NCI-H146 (cell line): Measurements from ENCODE around the gene ETV5.

ENCODE experiments used
- DNase-seq: peaks from one replicate; lab custom pipeline; 2025; lab: John Stamatoyannopoulos, UW

Gene ETV5

DNA sequence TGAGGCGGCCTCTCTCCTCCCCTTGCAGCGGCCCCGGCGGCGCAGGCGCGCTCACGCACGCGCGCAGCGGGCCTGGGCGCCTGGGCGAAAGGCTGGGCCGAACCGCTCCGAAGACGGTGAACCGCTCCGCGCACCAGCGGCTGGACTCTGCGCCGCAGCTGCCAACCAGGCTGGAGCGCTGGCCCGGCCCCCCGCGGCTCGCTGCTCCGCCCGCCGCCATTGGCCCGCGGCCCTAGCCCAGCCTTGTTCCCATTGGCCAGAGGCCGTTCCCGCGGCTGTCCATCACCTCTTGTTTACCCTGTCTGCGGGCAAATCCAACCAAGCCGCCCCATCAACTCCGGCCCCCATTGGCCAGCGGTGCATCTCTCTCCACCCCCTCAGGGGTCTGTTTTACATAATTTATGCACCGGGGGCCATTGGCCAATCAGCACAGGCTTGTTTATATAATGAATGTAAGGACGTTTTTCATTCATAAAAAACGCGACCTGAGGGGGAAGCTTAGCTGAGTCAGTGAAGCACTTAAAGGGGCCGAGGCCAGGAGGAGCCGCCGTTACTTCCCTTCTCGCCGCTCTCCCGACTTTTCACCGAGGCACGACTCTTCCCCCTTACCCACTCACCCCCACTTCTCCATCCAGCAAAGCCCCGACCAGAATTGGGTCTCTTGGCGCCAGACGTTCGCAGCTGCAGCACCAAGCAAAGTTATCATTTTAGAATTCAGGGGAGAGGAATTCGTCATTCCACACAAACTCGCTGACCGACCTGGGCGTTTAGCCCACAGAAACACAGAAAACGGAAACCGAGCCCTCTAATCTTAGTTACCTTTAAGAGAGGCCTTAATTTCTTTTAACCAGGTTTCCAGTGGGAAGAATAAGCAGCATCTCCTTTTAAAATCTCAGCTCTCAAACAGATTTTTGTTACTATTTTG is at the start of gene ETV5:
TSS of gene ETV5 (minus strand) at position 149 of the 925 bp plus-strand sequence. CDS start 3,221 bp downstream, outside the sequence.
- peak; percentile 100 for DNase-seq

DNA sequence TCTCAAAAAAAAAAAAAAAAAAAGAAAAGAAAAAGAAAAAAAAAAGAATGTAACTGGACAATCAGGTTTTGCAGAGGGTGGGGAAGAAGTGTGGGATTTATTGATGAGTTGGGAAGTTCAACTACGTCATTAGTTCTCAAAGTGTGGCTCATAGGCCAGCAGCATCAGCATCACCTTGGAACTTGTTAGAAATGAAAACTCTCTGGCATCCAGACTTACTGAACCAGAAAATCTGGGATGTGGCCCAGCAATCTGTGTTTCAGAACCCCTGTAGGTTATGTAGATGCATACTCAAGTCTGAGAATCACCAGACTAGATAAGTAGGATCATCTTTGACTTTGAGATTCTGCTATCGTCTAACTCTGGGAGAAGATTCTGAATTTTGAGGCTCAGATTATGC is 45.8 kb upstream of the ETV5 start:
- DNase-seq: no peak

- DNase-seq: no peak
Measured at GRCh38 chr3:186152889-186153292, 44.0 kb upstream of the ETV5 start.

- DNase-seq: no peak
Measured at GRCh38 chr3:186152361-186152798, 43.5 kb upstream of the ETV5 start.

- no peak for DNase-seq
Measured at GRCh38 chr3:186151077-186151971, 42.4 kb upstream of the ETV5 start.

DNA sequence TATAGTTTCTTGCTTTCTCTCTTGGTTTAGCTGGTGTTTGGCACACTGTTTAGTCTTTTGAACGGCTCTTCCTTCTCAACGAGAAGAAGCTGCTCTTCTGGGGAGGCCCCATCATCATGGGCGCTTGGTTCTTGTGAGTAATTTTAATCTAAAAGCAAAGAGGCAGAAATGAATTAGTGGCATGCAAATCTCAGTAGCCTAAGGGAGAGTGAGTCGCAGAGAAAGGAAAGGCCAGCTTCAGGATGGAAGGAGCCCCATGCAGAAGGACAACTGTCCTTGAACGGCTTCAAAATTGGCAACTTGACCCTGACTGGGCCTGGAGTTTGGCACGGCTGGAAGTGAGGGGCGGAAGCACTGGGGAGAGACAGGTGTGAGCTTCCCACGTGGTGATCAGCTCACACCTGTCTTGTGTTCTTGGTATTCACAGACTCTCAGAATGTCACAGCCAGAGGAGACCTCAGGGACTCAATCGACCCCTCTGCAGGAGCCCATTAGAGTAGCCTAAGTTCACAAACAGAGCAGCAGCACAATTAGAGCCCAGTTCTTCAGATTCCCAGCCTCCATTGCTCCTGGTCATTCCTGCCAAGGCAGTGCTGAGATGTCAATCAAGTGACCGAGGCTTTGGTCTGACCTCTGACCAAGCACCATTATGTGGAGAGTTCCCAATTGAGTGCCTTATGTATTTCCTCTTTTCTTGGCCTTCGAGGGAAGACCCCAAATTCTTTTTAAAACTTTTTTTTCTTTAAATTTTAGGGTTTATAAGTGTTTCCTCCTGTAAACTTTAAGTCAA is 41.3 kb upstream of the ETV5 start:
- DNase-seq: no peak

DNA sequence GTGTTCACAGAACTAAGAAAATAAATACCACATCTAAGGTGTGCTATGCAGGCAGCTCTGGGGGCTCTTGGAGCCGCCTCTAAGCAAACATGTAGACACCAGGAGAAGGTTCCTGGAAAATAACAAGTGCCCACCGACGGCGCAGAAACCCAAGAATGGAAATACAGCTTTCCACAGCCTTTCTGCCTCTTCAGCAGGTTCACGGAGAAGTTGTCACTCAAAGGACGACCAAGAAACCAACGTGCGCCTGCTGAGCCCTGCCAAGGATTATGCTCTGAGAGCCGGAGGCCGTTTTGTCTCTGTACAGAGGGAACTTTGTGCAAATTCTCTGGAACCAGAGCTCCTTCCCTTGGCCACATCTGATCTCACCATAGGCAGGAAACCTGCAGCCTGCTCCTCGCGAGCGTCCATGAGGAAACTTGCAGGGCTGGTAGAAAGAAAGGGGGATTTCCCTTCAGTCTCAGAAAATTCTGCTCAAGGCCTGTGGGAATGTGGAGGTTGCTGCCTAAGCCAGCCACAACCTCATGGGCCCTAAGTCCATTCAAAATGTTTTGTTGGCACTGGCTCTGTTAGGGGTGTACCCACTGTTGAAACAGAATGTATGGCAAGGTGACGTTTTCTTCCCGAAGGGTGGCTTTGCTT is 40.6 kb upstream of the ETV5 start:
- no peak for DNase-seq

- no peak for DNase-seq
Measured at GRCh38 chr3:186144257-186144656, 35.4 kb upstream of the ETV5 start.

GRCh38 chr3:186143250-186143649 is 34.4 kb upstream of the ETV5 start:
- no peak for DNase-seq

DNA sequence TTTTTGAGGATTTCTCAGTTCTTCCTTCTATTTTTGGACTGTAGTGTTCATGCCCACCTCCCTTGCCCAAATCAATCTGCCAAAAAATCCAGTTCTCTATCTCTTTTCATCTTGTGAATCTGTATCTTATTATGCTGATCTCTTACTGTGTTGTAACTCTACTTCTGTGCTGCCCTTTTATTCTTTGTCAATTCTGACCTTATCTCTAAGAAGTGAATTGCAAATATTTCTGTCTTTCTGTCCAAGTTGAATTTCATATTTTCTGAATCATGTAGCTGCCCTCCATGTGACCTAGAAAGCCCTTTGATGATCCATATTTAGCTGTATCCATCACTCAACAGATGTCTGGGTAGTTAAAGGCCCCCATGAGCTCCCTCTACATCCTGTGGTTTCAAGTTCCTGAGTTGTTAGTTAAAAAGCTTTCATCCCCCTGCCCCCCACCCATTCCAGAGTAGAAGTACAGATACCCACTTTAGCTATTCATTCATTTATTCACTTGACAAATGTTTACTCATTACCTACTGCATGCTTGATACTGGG is 33.6 kb upstream of the ETV5 start:
- DNase-seq: no peak

DNA sequence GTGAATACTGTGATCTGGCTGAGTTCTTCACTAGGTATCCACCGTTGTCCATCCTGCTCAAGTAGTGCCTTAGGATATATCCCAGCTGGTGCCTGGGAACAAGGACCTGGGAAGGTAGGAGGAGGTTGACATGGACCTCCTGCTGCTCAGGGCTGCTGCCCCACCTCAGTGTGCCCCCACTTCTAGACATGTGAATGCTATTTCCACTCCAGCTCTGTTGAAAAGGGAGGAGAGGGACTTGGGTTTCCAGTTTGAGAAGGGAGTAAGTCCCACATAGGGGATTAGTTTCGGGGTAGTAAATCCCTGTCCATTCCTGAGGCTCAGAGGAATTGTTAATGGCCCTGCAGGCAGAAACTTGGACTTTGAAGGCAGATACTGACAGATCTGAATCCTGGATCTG is 32.9 kb upstream of the ETV5 start:
- DNase-seq: no peak

- no peak for DNase-seq
Measured at GRCh38 chr3:186138272-186138981, 29.5 kb upstream of the ETV5 start.

GRCh38 chr3:186137051-186137685 is 28.3 kb upstream of the ETV5 start:
- DNase-seq: no peak

GRCh38 chr3:186133980-186134379 is 25.1 kb upstream of the ETV5 start:
- no peak for DNase-seq

- no peak for DNase-seq
Measured at GRCh38 chr3:186132487-186132886, 23.6 kb upstream of the ETV5 start.

DNA sequence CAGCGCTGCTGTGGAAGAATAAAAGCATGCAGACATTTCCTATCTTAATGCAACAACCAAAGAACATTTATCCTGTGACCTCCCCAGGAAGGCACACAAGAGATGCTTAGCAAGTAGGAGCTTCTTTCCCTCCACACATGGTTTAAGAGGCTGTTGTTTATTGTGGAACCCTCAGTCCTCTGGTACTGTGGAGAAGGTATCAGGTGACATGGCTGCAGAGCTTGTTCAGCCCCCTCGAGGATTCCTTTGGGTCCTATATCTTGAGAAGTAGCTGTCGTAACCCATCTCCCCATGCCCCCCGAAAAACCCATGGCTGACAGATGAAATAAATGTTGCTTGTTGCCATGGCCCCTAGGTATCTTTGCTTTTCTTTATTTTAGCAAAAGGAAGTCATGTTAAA is 20.3 kb upstream of the ETV5 start:
- DNase-seq: no peak

- no peak for DNase-seq
Measured at GRCh38 chr3:186128158-186128557, 19.3 kb upstream of the ETV5 start.

- DNase-seq: no peak
Measured at GRCh38 chr3:186127463-186127862, 18.6 kb upstream of the ETV5 start.

DNA sequence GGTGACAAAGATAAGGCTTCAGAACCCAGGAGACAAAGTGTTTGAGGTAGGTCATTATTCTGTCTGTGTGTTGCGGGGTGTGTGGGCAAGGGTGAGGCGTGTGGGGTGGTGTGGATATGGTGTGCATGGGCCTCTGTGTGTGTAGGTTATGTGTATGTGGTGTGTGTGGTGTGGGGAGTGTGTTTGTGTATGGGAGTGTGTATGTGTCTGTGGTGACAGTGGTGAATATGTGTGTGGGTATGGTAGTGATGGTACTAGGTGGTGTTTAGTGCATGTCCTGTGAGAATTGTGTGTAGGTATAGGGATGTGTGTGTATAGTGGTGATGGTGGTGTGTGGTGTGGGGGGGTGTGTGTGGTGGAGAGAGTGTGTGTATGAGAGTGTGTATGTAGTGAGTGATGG is 16.2 kb upstream of the ETV5 start:
- no peak for DNase-seq

GRCh38 chr3:186124592-186124991 is 15.7 kb upstream of the ETV5 start:
- peak; percentile 20 for DNase-seq
